Stimulated activated CD4-positive, alpha-beta T cell treated with anti-CD3 and anti-CD28 coated beads, TNF-alpha, amount 100 ng/mL, for 4 hours (primary cell): ENCODE results near the gene NUDC.
"Not testable (repeated sequence)": the region's sequence is repeated elsewhere in the genome, so short reads cannot be mapped to it uniquely, and the experiment has no call there.

Experiments used
- DNase-seq, 3 experiments: peaks; one replicate each; pipeline ENCODE4 v3.0.0-alpha.2; 2020; ENCODE audit warnings: low read depth in 3 of 3

Gene NUDC

DNA sequence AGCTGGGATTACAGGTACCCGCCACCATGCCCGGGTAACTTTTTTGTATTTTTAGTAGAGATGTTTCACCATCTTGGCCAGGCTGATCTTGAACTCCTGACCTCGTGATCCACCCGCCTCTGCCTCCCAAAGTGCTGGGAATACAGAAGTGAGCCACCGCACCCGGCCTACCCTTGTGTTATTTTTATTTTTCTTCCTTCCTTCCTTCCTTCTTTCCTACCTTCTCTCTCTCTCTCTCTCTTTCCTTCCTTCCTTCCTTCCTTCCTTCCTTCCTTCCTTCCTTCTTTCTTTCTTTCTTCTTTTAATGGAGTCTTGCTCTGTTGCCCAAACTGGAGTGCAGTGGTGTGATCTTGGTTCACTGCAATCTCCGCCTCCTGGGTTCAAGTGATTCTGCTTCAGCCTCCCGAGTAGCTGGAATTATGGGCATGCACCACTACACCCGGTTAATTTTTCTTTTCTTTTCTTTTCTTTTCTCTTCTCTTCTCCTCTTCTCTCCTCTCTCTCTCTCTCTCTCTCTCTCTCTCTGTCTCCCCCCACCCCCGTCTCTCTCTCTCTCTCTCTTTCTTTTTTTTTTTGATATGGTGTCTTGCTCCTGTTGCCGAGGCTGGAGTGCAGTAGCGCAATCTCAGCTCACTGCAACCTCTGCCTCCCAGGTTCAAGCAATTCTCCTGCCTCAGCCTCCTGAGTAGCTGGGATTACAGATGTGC is 68.0 kb downstream of the NUDC start:
- not testable (repeated sequence) for DNase-seq

DNA sequence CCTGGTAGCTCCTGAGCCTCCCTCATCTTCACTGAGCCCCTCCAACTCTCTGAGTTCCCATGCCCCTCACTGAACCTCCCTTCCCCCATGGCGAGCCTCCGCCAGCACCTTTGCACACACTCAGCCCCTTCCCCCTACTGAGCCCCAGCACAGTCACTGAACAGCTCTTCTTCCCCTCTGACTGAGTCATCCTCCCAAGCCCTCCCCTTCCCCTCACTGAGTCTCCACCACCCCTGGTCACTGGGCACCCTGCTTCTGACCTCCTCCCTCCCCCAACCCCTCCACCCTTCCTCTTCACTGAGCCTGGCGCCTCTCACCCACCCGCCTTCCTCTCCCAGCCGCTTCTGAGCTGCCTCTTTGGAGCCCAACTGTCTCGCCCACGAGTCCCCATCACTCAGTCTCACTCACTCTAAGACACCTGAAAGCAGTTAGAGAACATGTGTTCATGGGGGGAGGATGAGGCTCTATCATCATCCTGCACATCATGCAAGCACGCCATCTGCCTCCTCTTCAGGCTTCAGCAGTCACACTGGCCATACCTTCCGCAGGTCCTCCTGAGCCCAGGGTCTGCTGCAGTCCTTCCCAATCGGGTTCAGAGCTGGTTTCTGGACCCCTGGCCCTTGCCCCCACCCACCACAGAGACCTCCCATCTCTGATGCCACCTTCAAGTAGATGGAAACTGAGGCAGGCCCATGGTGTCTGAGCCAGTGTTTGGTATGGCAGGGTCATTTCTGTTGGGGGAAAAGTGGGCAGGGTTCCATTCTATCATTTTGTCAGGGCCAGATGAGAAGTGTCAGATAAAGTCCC is 70.0 kb downstream of the NUDC start:
- DNase-seq: no peak

DNA sequence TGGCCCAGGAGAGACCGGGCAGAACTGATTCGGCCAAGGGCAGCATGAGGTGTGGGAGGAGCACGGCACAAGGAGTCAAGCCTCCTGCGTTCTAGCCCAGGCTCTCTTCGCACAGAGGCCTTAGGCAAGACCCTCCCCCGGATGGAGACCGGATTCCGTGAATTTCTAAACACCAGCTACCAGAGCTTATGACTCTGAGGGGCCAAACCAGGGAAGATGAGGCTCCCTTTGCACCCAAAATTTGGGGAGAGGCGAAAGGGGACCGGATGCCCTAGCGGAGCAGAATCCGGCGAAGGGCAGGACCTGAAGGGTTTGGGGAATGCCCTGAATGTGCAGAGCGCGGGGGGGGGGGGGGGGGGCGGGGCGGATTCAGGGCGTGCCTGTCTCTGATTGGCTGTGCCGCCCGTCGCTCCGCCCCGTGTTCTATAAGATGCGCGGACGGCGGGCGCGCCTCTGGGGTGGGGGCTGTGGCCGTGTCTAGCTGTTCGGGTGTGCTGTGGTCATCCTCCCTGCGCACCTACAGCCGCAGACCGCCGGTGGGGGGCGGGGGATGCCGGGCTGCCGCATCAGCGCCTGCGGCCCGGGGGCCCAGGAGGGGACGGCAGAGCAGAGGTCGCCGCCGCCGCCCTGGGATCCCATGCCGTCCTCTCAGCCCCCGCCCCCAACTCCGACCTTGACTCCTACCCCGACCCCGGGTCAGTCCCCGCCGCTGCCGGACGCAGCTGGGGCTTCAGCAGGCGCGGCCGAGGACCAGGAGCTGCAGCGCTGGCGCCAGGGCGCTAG is 71.9 kb downstream of the NUDC start, which contains the start of gene TRNP1:
TRNP1 (plus strand) TSS at position 456 of the 783 bp plus-strand sequence; CDS start at position 551, 95 bp downstream.
- DNase-seq: peak; percentile 54 to 58 (median 57)

DNA sequence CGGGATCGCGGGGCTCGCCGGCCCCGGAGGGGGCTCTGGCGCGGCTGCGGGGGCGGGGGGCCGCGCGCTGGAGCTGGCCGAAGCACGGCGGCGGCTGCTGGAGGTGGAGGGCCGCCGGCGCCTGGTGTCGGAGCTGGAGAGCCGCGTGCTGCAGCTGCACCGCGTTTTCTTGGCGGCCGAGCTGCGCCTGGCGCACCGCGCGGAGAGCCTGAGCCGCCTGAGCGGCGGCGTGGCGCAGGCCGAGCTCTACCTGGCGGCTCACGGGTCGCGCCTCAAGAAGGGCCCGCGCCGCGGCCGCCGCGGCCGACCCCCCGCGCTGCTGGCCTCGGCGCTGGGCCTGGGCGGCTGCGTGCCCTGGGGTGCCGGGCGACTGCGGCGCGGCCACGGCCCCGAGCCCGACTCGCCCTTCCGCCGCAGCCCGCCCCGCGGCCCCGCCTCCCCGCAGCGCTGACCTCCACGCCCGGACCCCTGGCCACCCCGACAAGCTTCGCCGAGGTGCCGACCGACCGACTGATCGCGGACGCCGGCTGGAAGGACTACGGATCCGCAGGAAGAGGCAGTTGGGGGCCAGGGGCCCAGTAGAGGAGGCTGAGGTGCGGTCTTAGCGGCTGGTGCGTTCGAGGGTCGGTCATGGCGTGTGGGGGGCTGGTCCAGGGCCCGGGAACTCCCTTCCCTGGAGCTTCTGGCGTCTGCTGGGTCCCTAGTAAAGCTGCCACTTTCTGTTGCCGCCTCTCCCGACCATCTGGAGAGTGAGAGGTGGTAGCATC is 72.7 kb downstream of the NUDC start:
- DNase-seq: peak in 1 of 3 experiments; percentile 20

DNA sequence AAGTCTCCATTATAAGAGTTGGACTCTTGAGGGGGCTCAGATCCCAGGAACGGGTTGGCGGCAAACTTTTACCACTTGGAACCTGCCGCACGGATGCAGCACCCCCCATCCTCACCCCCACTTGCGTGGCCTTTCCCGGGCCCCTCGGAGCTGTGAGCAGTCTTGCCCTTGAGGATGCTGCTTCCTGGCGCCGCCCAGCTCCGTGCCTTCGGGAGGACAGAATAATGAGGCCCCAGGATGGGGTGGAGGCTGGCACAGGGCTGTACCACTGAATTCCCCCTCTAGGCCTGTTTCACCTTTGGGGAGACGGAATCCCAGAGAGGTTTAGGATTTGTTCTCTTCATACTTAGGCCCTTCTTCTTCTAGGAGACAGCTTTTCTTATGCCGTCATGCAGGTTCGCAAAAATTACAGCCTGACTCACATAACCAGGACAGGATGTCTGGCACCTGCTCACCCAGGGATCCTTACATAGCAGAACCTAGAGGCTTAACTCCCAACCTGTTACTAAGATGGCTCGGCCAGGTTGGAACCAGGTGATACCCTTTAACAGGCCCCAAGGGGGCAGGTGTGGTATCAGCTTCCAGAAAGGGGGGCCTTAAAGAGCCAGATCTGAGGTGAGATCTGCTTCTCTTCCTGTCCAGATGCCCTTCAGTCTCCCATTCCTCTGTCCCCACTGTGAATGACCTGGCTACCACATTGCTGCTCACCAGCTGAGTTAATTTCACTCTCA is 73.4 kb downstream of the NUDC start:
- DNase-seq: no peak

DNA sequence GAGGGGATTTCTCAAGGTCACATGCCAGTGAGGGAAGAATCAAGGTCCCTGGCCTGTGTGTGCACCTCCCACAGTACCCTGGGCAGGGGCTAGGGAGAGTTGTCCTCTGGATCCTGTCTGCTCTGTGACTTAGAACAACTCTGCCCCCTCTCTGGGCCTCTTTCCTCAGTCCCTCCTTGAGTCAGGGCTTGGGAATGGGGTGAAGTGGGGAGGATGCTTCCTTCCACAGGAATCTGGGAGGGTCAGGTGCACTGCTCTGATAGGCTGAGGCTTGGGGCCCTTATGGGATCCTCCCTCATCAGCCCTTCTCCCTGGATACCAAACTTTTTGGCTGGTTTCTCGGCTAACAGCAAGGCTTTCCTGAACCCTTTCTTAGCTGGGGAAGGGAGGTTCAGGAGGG is 74.5 kb downstream of the NUDC start:
- DNase-seq: no peak
